ENCODE results near the gene VWF.
A peak's percentile ranks its signal among the peaks of the same experiment; 100 is the strongest.

The VWF gene

GRCh38 chr12:6076776-6077691 is 47.4 kb downstream of the VWF start:
- DNase-seq (ENCODE audit: low read depth in 2 of 2) = no peak

GRCh38 chr12:6076346-6076745 is 48.1 kb downstream of the VWF start:
- DNase-seq (ENCODE audit: low read depth in 2 of 2) = no peak

DNA sequence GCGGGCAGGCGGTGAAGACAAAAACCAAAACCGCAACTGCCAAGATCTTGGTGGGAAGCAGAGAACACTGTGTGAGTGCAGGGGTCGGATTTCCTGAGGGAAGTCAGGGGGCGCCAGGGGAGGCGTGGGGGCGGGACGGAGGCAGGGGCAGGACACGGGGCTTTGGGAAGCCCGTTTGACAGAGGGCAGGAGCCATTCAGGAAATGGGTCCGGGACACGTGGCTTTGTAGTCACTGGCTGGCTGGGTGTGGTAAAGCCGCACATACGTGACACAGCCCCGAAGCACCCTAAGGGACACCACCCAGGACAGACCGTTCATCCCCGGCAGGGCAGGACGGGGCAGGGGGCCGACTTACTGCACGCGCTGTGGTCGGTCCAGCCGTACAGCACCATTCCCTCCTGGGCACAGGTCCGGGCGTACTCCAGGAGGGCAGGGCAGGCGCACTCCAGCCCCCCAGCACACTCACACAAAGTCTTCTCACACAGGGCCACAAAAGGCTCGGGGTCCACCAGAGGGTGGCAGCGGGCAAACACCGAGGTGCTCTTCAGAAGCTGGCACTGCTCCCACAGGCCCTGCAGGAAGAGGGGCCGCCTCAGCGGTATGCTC is 49.4 kb downstream of the VWF start:
- DNase-seq (ENCODE audit: low read depth in 2 of 2) = no peak

DNA sequence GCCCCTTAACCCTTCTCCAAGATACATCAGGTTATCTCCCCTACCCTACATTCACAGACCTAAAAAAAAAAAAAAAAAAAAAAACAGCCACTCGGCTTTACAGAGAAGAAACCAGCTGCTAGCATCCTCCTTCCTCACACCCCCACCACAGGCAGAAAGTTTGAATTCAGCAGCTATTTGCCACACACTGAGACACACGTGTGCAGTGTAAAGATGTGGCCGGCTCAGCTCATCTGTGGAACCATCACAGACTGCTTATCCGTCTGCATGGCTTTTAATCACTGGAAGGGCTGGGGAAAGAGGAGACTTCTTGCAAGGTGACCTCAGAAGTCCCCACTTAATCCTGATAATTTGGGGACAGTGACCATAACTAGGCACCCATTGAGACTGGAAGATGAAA is 50.0 kb downstream of the VWF start:
- DNase-seq (ENCODE audit: low read depth in 2 of 2) = no peak

- no peak for DNase-seq (ENCODE audit: low read depth in 2 of 2)
Measured at GRCh38 chr12:6073426-6073825, 51.0 kb downstream of the VWF start.

DNA sequence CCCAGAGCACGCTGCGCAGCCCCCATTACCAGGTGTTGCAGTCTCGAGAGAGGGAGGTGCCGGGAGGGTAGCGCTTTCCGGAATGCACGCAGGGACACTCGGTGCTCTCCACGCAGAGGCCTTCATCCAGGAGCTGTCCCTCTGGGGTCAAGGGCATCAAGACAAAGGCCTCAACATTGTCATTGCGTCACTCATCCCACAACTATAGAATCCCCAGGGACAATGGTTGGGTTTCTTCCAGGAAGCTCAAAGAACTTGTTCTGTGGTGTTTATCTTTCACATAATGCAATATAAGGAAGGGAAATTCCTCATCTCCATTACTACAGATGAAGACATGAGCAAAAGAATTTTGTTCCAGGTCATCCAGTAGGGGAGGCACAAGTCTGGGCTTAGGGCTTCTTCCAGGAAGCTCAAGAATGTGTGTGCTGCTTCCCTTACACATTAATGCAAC is 52.1 kb downstream of the VWF start:
- peak; percentile 64 to 69 for DNase-seq (ENCODE audit: low read depth in 2 of 2)

- no peak for DNase-seq (ENCODE audit: low read depth in 2 of 2)
Measured at GRCh38 chr12:6071589-6071988, 52.9 kb downstream of the VWF start.

DNA sequence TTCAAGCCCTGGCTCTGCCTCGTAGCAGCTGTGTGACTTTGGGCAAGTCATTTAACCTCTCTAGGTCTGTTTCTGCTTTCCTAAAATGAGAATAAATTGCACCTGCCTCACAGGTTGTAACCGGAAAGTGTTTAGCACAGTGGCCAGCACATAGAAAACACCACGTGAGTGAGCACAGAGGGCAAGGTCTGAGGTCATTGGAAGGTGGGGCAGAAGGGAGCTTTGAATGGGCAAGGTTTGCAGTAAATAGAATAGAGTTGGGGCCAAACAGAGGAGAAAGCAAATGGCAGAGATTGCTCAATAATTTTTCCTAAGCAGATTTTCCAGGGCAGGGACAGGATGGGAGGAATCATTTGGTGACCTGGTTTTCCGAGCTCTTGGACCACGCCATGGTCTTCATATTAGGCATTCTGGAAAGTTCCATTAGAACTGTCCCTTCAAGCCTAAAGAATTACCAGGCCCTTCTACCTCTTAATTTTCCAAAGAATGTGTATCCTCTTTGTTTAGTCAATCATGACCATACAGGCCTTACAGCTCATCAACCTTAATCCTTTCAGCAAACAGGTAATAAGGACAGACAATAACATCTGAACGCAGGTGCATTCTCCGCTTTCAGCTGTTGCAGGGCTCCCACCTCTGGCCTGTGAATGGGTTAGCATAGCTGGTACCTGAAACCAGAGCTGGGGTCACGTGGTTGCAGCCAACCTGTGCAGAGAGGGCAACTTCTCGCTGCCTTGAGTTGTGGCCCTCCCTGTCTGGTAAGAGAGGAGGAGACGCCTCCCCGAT is 53.8 kb downstream of the VWF start:
- no peak for DNase-seq (ENCODE audit: low read depth in 2 of 2)

- DNase-seq (ENCODE audit: low read depth in 2 of 2) = peak; percentile 96 to 97
Measured at GRCh38 chr12:6069437-6070093, 54.9 kb downstream of the VWF start.

DNA sequence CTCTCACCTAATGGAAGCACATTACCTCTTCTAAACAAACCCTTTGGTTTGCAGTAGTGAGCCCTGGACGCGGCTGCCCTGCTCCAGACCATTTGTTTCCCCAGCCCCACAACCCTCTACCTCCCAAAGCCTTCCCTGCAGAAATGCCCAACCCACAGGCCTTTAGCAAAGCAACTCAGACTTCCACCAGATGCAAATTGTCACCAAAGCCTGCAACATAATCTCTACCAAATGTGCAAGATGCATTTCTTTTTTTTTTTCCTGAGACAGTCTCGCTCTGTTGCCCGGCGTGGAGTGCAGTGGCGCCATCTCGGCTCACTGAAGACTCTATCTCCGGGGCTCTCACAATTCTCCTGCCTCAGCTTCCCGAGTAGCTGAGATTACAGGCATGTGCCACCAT is 56.2 kb downstream of the VWF start:
- DNase-seq (ENCODE audit: low read depth in 2 of 2) = no peak

- no peak for DNase-seq (ENCODE audit: low read depth in 2 of 2)
Measured at GRCh38 chr12:6067152-6067916, 57.1 kb downstream of the VWF start.

GRCh38 chr12:6066651-6067050 is 57.8 kb downstream of the VWF start:
- no peak for DNase-seq (ENCODE audit: low read depth in 2 of 2)

DNA sequence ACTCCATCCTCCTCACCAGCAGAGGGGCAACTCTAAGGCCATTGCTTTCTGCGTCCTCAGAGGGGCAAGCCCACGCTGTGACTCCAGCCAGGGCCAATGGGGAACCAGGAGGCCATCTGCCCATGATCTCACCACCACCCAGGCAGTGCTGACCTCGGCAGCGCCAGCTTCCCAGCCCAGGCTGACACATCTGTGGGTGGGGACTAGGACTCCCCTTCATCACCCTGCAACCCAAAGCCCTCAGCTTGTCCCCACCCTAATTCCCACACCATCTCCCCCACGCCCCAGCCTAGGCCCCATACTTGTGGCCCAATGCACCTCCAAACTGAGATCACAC is 58.6 kb downstream of the VWF start:
- DNase-seq (ENCODE audit: low read depth in 2 of 2) = no peak

DNA sequence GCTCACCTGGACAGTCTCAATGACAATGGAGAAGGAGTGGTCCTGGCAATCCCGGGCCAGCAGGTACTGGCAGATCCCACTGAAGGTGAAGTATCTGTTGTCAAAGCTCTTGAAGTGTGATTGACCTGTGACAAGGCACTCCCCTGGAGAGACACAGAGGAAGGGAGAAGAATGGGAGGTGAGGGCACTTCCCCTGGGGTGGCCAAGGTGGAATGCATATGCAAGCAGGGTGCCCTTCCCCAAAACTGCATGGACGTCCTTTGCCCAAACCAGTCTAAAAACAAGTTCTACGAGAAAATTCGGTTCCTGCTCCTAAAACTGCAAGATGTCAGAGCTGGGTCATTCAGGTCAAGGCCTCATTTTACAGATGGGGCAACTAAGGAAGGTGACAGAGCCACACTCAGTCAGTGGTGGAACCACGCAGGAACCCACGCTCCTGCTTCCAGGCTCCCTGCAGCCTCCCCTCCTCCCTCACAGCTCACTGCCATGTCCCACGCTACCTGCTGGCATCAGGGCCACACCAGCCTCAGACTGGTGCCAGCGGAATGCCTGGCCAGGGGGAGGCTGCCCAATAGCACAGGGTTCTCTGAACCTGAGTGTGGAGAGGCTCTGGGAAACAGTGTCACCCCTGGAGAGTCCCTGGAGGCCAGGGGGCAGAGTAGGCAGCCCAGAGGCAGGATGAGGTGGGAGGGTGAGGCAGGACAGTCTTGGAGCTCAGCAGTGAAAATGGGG is 59.2 kb downstream of the VWF start:
- no peak for DNase-seq (ENCODE audit: low read depth in 2 of 2)

GRCh38 chr12:6062757-6063735 is 61.4 kb downstream of the VWF start:
- no peak for DNase-seq (ENCODE audit: low read depth in 2 of 2)

GRCh38 chr12:6062395-6062756 is 62.1 kb downstream of the VWF start:
- no peak for DNase-seq (ENCODE audit: low read depth in 2 of 2)

GRCh38 chr12:6061660-6062059 is 62.8 kb downstream of the VWF start:
- DNase-seq (ENCODE audit: low read depth in 2 of 2) = peak in 1 of 2 experiments; percentile 61

DNA sequence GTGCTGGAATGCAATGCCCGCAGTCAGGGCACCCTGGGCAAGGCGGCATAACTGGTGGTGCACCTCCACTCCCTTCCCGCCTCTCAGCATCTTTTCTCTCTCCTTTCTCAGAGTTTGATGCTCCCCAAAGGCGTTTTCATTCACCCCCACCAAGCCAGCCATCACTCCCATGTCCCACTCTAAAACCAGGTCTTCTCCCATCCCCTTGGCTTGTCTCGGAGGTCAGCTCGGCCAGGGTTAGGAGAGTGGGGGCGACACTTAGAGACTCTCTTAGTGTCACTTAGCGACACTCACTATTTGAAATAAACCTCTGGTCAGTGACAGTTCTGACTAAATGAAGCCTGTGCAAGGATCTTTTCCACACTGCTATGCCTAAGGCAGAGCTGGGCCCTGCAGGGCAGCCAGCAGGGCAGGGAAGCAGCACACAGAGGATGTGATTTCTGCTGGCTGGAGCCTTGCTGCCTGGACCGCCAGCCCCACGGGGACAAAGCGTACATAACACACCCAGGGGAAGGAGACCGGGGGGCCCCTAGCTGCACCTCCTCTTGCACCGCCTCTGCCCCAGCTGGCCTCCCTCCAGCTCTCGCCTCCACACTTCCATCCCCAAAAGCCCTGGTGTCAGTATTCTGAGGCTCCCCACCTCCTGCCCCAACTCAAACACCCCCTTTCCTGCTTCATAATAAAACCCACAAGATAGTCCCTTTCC is 64.5 kb downstream of the VWF start:
- no peak for DNase-seq (ENCODE audit: low read depth in 2 of 2)

GRCh38 chr12:6059221-6059620 is 65.2 kb downstream of the VWF start:
- no peak for DNase-seq (ENCODE audit: low read depth in 2 of 2)
